ENCODE measurements around the gene IKBKE.

IKBKE gene

DNA sequence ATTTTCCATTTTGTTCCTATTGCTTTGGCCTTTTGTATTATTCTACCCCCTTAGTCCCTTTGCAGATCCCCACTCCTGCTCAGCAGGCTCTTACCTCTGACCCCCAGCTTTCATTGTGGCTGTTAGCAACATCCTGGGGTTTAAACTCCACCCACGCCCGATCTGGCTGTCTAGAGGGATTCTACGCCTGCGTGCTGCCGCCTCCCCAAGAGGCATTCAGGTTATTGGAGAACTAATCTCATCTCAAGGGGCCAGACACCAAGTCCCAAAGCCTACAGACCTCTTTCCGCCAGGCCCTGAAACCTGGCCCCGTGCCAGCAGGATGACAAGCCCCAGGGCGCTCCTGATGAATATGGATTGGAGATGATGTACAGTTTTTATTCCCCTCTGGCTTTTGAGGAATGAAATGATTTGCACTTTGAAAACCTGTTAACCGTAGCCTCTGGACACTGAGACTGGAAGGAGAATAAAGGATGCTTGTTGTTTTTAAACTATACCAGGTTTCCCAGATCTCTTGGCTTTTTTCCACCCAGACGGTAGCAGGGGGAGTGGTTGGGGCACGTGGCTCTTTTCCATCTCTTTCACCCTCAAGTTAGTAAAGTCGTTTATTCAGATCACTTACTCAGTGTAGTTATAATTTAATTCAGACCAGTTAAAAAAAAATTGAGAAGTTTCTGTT lies 14.5 kb upstream of the IKBKE start:
- DNase-seq: no peak

GRCh38 chr1:206456577-206457370 lies 13.5 kb upstream of the IKBKE start:
- DNase-seq: no peak

DNA sequence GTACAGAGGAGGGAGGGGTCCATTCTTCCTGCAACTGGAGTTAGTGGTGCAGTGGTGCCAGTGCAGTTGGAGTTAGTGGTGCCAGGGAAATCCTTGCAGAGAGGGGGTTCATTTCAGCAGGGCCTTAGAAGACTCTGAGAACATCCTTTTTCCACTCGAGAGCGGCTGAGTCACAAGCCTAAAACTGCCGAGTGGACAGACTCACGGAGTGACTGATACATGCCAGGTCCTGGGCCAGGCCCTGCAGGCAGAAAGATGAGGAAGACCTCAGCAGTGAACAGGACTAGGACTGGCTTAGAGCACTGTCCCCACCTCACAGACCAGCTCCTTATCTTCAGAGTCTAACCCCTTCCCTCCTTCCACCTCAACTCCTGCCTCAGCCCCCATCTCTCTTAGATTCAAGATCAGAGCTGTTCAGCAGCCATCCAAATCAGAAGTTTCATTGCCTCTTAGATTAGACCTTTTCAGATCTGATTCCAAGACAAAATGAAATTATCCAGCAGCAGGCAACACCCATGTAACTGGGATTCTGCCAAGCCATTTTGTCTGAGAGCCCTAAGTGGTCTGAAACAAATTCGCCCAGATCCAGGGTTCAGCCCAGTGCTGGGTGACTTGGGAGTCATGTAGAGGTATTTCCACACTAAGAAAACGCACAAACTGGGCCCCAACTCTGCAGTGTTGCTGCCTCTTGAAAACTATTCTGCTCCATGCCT lies 12.7 kb upstream of the IKBKE start:
- DNase-seq: no peak

DNA sequence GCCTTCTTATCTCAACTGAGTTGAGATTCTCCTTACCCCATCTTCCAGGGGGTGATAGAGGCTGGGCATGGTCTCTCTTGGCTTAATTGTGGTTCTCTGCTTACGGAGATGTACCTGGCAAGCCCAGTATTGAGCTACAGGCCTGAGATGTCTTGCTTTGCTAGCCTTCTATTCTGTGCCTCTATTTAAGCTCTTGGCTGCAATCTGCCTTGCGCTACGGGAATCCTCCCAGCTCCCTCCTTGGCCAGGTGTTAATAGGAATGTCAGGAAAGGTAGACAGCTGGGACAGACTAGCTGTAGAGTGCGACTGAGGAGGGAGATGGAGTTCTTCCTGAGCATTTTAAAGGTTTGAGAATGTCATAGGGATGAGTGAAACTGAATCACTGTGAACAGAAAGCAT lies 10.6 kb upstream of the IKBKE start:
- DNase-seq: no peak

- no peak for DNase-seq
Measured at GRCh38 chr1:206460836-206461426, 9.3 kb upstream of the IKBKE start.

DNA sequence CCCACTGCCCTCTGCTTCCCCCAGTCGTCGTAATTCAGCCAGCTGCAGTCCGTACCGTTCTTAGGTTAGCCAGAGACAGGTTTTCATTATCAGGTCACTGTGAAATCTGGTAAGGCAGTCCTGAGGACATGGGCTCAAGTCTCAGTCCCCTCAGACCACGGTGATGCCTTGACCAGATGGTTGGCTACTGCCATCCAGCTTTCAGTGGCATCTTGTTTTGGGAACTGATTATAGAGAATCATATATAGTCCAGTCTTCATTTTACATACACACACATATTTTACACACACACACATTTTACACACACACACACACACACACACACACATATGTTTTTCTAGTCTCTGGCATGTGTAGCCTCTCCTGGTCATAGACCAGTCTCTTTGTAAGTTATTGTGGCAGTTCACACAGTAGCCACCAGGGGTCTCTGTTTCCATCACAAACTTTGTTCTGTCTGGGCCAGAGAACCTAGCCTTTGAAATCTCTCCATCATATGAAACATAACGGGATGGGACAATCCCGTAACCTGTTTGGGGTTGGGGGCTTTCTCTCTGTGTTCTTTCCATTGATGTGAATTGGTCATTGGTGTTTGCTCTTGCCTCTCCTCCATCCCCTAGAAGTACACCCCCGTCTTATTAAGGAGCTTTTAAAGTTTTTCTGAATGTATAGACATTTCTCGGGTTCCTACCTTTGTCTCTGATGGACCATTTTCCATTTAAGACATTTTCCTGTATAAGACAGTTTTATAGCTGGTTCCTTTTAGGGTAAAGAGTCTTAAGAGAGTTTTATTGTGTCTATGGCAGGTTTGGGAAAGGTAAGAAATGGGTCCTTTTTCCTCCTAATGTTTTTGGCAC lies 8.4 kb upstream of the IKBKE start:
- peak; percentile 11 to 61 (median 41) for DNase-seq

DNA sequence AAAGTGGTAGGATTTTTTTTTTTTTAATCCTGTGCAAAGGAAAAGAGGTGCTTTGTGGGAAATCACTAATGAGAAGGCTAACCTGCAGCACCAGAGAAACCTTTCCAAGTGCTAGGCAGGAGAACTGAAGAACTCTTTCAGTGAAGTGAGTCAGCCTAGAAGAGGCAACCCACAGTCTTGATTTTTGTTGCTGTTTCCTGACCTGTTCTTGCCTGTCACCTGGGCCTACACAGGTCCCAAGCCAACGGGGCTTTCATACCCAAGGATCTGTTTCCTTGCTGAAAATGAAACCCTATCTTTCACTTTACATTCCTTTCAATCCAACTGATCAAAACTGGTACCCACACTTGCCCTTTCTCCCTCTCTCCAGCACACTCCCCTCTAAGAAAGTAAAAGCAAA lies 7.1 kb upstream of the IKBKE start:
- no peak for DNase-seq

GRCh38 chr1:206463911-206464310 lies 6.4 kb upstream of the IKBKE start:
- no peak for DNase-seq

DNA sequence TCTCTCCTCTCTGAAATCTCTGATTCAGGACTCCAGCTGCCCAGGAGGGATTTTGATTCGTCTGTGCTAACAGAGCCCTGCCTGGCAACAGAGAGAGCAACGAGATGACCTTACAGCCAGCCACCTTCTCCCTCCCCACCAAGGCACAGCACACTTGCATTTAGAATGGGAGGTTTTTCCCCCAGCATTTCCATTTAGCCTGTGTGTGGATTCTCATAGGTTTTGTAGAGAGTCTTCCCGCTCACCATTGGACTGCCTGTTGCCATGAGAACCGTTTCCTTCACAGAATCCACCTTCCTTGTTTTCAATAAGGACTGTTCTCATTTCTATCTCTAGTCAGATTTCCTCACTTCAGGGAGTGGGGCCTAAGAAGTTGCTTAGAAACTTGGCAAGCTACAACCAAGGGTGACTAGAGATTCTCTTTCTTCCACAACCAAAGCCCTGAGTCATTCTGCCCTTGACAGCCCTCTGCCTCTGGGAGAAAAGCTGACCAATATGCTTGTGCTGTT lies 5.8 kb upstream of the IKBKE start:
- DNase-seq: no peak

DNA sequence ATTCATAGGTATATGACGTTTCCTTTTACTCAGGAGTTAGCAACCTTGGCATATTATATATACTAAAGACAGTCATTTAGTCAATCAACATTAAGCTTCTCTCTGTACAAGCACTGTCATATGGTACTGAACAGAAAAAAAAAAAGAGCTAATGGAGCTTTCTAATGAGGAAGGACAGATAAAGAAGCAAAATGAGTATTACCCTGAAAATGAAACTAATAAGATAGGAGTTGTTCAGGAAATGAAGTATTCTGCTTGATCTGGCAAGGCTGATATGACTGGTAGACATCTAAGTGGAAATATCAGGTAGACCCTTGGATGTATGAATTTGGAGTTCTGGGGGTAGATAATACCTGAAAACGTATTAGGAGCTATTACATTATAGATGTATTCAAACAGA lies 4.3 kb upstream of the IKBKE start:
- DNase-seq: no peak

DNA sequence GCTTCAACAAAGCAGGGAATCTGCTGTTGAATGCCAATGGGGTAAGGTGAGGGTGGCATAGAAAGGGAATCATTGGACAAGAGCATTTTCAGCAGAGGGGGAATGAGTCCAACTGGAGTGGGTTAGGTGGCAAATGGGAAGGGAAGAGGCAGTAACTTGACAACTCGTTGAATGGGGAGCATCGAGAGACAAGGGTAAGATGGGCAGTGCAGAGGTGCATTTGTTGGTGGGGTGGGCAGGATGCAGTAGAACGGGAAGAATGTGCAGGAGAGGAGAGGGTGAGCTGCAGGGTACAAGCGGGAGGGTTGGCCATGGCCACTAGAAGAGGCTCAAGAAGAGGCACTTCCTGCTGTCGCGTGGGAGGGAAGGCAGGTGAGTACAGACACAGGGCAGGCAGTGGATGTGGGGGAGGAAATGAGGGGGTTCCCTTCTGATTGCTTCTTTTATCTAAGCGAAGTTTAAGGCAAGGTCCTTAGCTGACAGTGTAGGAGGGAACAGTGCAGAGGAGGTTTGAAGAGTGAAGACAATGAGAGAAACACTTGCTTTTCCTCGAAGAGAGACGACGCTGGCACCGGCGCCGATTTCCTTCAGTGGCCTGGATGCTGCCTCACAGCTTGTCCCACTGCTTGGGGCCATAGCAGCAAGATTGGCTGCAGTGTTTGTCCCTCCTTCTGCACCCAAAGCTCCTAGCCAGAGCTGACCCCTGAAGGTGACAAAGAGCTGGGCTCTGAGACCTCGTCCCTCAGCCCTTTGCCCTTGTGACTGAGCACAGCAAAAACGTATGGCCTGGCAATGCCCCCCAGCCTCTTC lies 3.2 kb upstream of the IKBKE start:
- no peak for DNase-seq

DNA sequence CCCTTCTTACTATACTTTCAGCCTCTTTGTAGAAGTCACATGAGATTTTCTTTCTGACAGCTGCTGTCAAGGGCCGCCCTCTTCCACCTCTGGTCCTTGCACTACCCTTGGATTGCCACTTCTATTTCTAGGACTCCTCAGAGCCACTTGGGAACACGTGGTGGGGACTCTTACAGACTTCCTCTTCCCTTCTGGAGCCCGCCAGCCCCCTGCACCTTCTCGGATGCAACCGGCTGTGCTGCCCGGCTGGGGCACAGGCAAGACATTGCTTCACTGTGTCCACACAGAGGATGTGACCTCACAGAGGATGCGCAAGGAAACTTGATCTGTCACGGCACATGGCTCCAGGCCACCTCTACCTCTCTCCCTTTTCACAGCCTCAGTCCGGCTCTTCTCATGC lies 2.4 kb upstream of the IKBKE start:
- no peak for DNase-seq

DNA sequence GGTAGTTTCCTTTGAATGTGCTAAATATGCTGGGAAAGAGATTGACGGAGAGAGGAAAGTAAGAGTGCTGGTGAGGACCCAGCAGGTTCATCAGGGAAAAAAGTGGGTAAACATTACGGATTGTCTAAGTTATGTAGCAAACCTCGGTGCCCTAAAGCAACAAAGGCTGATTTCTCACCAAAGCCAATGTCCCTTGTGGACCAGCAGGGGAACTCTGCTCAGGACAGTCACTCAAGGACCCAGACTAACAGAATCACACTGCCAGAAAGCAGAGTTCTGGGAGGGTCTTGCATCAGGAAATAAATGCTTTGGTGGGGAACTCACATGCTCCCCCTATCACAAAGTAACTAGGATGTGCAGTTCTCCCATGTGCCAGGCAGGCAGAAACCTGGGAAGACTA lies 1.7 kb upstream of the IKBKE start:
- DNase-seq: no peak

- no peak for DNase-seq
Measured at GRCh38 chr1:206469411-206469932, 804 bp upstream of the IKBKE start.

- peak in 2 of 4 experiments; percentile 26 to 37 for DNase-seq
Measured at GRCh38 chr1:206470692-206471414, 577 bp downstream of the IKBKE start.

DNA sequence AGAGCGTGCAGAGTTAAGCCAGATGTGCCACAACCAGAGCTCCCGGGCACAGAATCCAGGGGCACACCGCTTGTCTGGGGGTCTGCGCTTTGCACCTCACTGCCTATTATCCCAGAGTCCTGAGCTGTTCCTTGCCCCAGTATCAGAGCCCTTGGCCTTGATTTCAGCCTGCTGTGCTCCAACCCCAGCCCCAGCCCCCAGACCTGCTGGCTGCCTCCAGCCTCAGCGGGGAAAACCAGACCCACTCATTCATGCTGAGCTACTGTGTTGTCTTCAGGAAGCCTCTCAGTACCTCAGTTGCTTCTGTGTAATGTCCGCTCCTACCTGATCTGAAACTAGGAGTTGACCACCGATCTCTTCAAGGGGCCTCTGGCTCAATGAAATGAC lies 1.1 kb downstream of the IKBKE start:
- DNase-seq: no peak

DNA sequence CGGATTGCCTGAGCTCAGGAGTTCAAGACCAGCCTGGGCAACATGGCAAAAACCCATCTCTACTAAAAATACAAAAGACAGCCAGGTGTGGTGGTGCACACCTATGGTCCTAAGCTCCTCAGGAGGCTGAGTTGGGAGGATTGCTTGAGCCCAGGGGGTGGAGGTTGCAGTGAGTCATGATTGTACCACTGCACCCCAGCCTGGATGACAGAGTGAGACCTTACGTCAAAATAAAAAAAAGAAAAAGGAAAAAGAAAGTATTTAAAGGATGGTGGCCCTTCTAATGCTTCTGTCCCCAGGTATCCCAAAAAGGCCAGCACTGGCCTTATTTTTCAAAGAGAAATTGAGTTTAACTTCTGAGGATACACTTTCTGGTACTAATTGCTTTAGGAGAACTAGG lies 1.7 kb downstream of the IKBKE start:
- no peak for DNase-seq

DNA sequence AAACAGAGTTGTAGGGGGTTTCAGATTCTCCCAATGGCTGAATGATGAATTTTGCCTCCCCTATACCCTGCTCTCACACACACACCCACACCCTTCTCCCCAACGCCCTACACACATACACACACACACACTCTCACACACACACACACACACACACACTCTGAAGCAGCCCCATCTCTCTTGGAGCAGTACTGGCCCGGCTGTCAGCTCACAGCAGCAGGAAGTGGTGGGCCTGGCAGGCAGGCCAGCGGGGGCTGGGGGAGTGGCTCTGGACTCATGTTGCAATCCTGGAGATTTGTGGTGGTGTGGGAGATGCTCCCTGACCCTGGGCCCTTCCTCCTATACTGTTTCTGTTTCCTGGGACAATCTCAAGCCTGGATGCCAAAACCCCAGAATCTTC lies 2.2 kb downstream of the IKBKE start:
- DNase-seq: peak in 1 of 4 experiments; percentile 9

DNA sequence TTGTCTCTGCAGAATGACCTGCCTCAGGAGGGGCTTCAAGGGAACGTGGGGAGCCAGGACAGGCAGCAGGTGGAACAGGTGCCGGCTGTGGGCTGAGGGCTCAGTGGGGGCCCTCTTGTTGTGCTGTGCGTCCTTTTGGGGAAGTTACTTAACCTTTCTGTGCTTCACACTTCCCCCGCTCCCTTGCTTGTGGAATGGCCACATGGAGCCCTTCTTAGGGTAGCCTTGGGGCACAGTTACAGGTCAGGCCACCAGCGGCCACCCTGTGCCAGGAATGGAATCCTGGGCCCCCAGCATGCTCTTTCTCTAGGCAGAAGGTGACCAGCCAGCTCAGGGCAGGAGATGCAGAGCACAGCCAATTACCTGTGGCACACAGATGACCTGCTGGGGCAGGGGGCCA lies 2.6 kb downstream of the IKBKE start:
- DNase-seq: no peak

GRCh38 chr1:206476058-206476457 lies 5.8 kb downstream of the IKBKE start:
- no peak for DNase-seq

GRCh38 chr1:206476591-206476990 lies 6.3 kb downstream of the IKBKE start:
- DNase-seq: no peak

All from activated naive CD4-positive, alpha-beta T cell (primary cell).